Vagina (tissue), 2 donors: ENCODE measurements around the gene NT5DC4.

Source experiments
- POLR2A ChIP-seq, 2 donors: fragments of 450-650 bp; IDR thresholded peaks; one replicate each; pipeline ENCODE4 v1.6.1; 2017; ENCODE audit warnings: antibody characterized with exemption in 2 of 2, mild to moderate bottlenecking in 2 of 2, moderate library complexity in 2 of 2
- TF ChIP-seq, protein P1 (sequence below), 3 experiments: fragments of 450-650 bp in 2 of 3; fragments of 200-600 bp in 1 of 3; sonication (generic) in 1 of 3; IDR thresholded peaks; one replicate each; pipeline ENCODE4 v1.5.1; 2017 to 2019; ENCODE audit warnings: antibody characterized with exemption in 3 of 3, mild to moderate bottlenecking in 2 of 3, moderate library complexity in 2 of 3

DNA sequence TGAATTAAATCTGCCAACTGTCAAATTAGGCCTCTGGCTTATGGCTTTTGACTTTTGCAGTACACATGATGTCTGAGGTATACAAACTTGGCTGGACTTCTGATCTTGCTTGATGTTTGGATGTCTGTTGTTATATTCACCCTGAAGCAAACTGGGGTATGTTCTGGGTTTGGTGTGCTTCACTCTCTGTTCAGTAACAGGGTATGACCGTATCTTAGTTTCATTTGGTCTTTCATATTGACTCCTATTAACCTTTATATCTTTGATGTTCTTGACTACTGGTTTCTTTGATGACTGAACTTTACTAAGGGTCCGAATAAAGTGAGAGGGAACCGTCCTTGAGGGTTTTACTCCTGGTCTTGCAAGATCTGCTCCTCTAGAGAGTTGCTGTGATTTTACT, 35.4 kb downstream of the NT5DC4 start:
- TF ChIP-seq, protein P1, sequence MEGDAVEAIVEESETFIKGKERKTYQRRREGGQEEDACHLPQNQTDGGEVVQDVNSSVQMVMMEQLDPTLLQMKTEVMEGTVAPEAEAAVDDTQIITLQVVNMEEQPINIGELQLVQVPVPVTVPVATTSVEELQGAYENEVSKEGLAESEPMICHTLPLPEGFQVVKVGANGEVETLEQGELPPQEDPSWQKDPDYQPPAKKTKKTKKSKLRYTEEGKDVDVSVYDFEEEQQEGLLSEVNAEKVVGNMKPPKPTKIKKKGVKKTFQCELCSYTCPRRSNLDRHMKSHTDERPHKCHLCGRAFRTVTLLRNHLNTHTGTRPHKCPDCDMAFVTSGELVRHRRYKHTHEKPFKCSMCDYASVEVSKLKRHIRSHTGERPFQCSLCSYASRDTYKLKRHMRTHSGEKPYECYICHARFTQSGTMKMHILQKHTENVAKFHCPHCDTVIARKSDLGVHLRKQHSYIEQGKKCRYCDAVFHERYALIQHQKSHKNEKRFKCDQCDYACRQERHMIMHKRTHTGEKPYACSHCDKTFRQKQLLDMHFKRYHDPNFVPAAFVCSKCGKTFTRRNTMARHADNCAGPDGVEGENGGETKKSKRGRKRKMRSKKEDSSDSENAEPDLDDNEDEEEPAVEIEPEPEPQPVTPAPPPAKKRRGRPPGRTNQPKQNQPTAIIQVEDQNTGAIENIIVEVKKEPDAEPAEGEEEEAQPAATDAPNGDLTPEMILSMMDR (IDR thresholded peaks at IDR 0.05) = no peak
- TF ChIP-seq POLR2A (IDR thresholded peaks at IDR 0.05) = no peak
